ENCODE measurements around the gene KIRREL1. TPM values are rescaled to one million over a fixed set of nuclear protein-coding genes. Genes with fewer than 3 reads are reported as not detected.
"Not testable (repeated sequence)": the region's sequence is repeated elsewhere in the genome, so short reads cannot be mapped to it uniquely, and the experiment has no call there.

KIRREL1 gene
- polyA plus RNA-seq, 3 donors, result 3.5 to 41.1 (median 19.7) TPM

- 5 to 6% (median 6%) methylated on average over 57 to 58 of the region's 58 CpGs for WGBS, 3 donors
- no peak overlapping the region for H3K27ac ChIP-seq (ENCODE audit: low read depth, low read length)
Observed at GRCh38 chr1:158112994-158113758, 119.7 kb downstream of the KIRREL1 start.

DNA sequence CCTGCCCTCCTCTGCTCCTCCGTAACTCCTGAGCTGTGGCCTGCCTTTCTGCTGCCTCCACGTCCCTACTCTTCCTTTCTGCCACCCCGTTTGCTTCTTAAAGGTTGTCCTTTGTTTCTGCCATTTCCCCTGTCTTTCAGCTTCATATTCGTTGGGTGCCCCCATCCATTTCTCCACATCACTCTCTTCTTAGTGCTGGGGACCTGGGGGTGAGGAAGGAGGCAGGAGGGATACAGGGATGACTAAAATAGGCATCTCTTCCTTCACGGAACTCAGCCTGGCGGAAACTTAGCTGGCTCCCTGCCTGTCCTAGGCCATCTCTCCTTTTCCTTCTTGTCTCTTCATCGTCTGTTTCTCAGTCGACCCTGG lies 120.3 kb downstream of the KIRREL1 start:
- 34 to 36% (median 35%) methylated on average over 8 of the region's 8 CpGs for WGBS, 3 donors
- no peak overlapping the region for H3K27ac ChIP-seq (ENCODE audit: low read depth, low read length)

- 88 to 90% (median 90%) methylated on average over 4 of the region's 4 CpGs for WGBS, 3 donors
- no peak overlapping the region for H3K27ac ChIP-seq (ENCODE audit: low read depth, low read length)
Observed at GRCh38 chr1:158115126-158115525, 121.7 kb downstream of the KIRREL1 start.

GRCh38 chr1:158116311-158117167 lies 123.1 kb downstream of the KIRREL1 start:
- H3K27ac ChIP-seq (ENCODE audit: low read depth, low read length), result no peak overlapping the region
- 72 to 86% (median 80%) methylated on average over 10 of the region's 10 CpGs for WGBS, 3 donors

GRCh38 chr1:158117854-158118704 lies 124.6 kb downstream of the KIRREL1 start:
- no peak overlapping the region for H3K27ac ChIP-seq (ENCODE audit: low read depth, low read length)
- WGBS, 3 donors, result 5 to 12% (median 9%) methylated on average over 22 of the region's 22 CpGs

DNA sequence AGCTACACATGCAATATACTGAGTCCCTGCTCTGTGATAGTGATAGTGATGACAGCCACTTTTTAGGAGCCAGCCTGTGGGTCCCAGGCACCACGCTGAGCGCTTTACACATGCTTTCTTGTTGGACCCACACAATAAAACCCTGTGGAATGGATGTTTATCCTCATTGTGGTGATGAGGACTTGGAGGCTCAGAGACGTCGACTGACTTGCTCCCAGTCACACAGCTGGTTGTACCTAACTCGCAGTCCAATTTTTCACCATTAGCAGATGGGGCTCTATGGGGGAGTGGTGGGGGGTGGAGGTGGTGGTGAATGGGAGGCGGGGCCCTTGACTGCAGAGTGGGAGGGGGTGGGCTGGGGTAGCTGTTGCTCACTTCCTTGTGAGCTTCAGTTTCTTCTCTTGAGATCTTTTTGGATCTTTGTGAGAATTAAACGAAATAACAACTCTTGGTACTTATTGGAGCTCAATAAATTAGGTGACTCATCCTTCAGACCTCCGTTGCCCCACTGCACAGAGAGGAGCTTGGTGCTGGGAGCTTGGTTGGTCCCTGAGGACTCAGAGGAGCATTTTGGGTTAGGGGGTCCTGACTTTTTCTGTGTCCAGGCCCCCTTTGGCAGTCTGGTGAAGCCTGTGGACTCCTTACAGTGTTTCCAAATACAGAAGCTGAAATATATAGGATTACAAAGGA lies 125.4 kb downstream of the KIRREL1 start:
- WGBS, 3 donors, result 69 to 83% (median 77%) methylated on average over 8 of the region's 8 CpGs
- H3K27ac ChIP-seq (ENCODE audit: low read depth, low read length), result no peak overlapping the region

- no peak overlapping the region for H3K27ac ChIP-seq (ENCODE audit: low read depth, low read length)
- 57 to 81% (median 75%) methylated on average over 5 of the region's 5 CpGs for WGBS, 3 donors
Observed at GRCh38 chr1:158119976-158120653, 126.7 kb downstream of the KIRREL1 start.

DNA sequence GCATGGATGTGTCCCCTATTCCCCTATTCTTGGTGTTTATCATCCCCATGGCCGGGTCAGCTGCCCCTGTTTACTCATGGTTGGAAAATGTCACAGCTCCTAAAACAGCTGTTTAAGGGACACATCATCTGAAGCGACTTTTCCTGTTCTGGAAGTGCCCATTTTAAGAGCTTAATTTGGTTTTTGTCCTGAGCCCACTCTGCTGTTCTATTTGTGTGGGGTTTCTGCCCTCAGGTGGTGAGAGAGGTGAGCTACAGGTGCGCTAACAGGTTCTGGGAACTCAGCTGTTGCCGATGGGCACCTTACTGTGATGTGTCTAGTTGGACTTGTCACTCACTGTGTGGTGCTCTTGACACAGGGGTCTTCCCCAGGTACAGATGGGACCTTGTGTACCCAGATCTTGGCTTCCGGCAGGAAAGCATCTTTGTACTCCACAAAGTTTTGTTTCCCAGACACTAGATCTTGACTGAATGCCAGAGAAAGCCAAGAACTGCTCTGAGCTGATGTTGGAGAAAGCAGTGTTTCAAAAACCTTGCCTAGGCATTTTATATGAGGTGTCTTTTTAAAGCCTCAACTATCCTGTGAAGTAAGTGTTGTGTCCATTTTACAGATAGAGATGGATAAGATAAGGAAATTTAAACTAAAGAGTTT lies 128.3 kb downstream of the KIRREL1 start:
- 17 to 35% (median 34%) methylated on average over 5 of the region's 5 CpGs for WGBS, 3 donors
- H3K27ac ChIP-seq (ENCODE audit: low read depth, low read length), result no peak overlapping the region

DNA sequence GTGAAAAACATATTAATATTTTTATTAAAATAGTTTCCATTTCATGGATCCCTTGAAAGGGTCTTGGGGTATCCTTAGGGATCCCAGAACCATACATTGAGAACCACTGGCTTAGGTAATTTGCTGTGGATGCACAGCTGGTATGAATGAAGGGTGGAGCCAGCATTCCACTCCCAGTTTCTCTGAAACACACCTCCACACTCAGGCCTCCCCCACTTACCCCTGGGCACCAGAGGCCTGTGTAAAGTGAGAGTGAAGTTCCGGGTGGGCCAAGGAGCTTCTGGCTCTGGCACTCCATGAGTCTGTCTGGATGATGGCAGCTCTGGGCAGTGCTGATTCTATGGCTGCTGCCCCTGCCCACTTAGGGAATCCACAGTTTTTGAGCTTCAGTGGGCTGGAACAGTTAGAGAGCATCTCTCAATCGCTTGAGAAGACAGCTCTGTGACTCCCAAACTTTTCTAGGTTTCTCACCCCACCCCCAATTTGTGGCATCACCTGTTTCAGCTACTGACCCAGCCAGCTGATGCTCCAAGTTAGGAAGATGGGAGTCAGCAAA lies 129.5 kb downstream of the KIRREL1 start:
- H3K27ac ChIP-seq (ENCODE audit: low read depth, low read length), result no peak overlapping the region
- WGBS, 3 donors, result 79 to 80% (median 79%) methylated on average over 2 of the region's 2 CpGs

- WGBS, 3 donors, result 32 to 86% (median 85%) methylated on average over 2 of the region's 2 CpGs
- no peak overlapping the region for H3K27ac ChIP-seq (ENCODE audit: low read depth, low read length)
Observed at GRCh38 chr1:158124034-158124433, 130.6 kb downstream of the KIRREL1 start.

DNA sequence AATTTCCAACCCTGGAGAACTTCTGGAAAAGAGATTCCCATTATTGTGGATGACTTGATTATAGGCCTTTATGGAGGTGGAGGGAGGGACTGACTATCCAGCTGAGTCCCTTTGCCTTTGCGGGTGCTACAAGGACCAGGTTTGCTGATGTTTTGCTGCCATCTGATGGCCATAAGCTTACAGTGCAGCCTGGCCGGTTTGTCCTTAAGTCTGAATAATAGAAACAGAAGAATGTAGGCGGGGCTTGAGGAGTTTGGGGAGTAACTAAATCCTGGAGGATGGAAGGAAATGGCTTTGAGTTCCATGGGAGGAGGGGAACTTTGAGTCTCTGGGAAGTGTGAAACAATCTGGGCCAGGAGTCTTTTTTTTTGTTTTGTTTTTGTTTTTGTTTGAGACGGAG lies 131.6 kb downstream of the KIRREL1 start:
- 0 to 8% (median 0%) methylated on average over 3 to 4 of the region's 4 CpGs for WGBS, 3 donors
- no peak overlapping the region for H3K27ac ChIP-seq (ENCODE audit: low read depth, low read length)

- 66 to 76% (median 72%) methylated on average over 2 of the region's 2 CpGs for whole genome bisulfite sequencing, 3 donors
- H3K27ac ChIP-seq (ENCODE audit: low read depth, low read length), result no peak overlapping the region
Observed at GRCh38 chr1:158126425-158126824, 133.0 kb downstream of the KIRREL1 start.

DNA sequence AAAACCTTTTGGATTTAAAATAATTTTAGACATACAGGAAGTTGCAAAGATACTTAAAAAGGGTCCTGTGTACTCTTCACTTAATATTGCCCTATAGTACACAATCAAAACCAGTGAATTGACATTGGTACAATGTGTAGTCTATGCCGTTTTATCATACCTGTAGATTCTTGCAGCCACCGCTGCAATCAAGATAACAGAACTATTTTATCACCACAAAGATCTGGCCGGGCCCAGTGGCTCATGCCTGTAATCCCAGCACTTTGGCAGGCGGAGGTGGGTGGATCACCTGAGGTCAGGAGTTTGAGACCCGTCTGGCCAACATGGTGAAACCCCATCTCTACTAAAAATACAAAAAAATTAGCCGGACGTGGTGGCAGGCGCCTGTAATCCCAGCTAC lies 135.1 kb downstream of the KIRREL1 start:
- 77 to 94% (median 92%) methylated on average over 8 of the region's 8 CpGs for WGBS, 3 donors
- H3K27ac ChIP-seq (ENCODE audit: low read depth, low read length), result not testable (repeated sequence)

DNA sequence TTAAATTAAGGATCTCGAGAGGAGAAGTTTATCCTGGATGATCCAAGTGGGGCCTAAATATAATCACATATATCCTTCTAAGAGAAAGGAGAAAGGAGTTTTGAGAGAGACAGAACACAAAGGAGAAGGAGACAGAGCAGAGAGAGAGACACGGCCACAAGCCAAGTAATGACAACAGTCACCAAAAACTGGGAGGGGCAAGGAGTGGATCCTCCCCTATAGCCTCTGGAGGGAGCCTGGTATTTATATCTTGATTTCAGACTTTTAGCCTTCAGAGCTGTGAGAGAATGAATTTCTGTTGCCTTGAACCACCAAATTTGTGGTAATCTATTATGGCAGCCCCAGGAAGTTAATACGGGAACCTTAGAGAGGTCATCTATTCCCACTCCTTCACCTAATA lies 137.8 kb downstream of the KIRREL1 start:
- WGBS, 3 donors, result 80 to 90% (median 83%) methylated on average over 3 of the region's 3 CpGs
- no peak overlapping the region for H3K27ac ChIP-seq (ENCODE audit: low read depth, low read length)

- 86 to 91% (median 91%) methylated on average over 3 of the region's 3 CpGs for WGBS, 3 donors
- no peak overlapping the region for H3K27ac ChIP-seq (ENCODE audit: low read depth, low read length)
Observed at GRCh38 chr1:158140764-158141192, 147.3 kb downstream of the KIRREL1 start.

DNA sequence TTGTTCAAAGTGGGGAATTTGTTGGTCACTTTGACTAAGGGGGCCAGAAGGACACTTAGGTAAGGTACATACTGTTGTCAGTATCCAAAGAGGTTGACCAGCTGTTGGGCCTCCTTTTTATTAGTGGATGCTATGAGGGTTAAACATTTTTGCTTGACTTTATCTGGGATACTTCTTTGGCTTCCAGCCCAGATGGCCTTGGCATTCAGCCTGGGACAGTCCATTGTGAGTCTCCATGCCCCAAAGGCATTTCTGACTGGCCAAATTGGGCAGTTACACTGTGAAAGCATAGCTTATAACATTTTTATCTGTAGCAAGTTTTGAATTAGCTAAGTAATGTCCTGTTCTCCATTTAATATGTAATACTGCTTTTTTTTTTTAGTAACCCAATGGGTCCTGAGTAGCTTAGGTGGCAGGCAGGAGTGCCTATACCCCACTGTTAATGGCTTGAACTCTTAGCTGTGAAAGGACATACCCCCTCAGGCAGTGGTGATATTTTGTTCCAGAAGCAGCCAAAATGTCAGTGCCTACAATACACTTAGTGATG lies 151.8 kb downstream of the KIRREL1 start:
- H3K27ac ChIP-seq (ENCODE audit: low read depth, low read length), result no peak overlapping the region

GRCh38 chr1:158146165-158146564 lies 152.7 kb downstream of the KIRREL1 start:
- H3K27ac ChIP-seq (ENCODE audit: low read depth, low read length), result no peak overlapping the region
- 71 to 76% (median 71%) methylated on average over 6 of the region's 6 CpGs for WGBS, 3 donors
